Measurements from ENCODE around the gene RHOF.
"Not testable (repeated sequence)": the region's sequence is repeated elsewhere in the genome, so short reads cannot be mapped to it uniquely, and the experiment has no call there.

The RHOF gene

DNA sequence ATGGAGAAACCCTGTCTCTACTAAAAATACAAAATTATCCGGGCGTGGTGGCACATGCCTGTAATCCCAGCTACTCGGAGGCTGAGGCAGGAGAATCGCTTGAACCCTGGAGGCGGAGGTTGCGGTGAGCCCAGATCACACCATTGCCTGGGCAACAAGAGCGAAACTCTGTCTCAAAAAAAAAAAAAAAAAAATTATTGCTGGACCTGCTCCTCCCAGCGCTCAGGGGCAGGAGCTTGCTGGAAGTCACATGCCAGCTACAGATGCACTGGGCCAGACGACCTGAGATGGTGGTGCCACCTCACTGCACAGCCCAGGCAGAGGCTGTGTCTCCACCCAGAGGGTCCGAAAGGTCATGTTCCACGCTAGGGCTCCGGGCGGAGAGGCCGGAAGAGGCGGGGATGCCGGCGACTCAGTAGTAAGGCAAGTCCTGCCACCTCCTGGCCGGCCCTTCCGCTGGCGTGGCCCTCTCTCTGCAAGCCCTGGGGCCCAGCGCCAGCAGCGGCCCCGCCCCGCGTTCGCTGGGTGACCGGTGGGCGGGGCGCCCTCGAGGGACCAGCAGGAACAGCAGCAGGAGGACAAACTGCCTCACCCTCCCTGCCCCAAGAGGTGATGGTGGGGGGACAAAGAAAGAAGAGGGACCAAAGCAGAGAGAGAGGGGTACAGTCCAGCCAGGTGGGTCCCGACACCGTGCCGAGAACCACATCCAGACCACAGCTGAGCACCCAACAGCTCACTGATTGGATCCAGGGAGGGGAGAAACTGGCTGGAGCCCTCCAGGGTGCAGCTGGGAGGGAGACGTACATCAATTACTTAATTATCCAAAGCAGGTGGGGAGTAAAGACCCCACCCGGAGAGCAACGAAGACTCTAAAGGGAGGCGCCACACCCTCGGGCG is 3.6 kb upstream of the RHOF start:
- Mint-ChIP-seq H3K27ac (peak overlapping the region; percentile 28), H3K27me3 (no peaks in the 10 kb centered on the region), H3K36me3 (peaks cover 3% of the 10 kb centered on the region), H3K4me3 (no peak overlapping the region), H3K9me3 (no peaks in the 10 kb centered on the region), H3K4me1 (peaks cover 31% of the 10 kb centered on the region)
- DNase-seq (ENCODE audit: low spot score in 2 of 2) (no peak), ATAC-seq (ENCODE audit: low read depth) (no peak)

DNA sequence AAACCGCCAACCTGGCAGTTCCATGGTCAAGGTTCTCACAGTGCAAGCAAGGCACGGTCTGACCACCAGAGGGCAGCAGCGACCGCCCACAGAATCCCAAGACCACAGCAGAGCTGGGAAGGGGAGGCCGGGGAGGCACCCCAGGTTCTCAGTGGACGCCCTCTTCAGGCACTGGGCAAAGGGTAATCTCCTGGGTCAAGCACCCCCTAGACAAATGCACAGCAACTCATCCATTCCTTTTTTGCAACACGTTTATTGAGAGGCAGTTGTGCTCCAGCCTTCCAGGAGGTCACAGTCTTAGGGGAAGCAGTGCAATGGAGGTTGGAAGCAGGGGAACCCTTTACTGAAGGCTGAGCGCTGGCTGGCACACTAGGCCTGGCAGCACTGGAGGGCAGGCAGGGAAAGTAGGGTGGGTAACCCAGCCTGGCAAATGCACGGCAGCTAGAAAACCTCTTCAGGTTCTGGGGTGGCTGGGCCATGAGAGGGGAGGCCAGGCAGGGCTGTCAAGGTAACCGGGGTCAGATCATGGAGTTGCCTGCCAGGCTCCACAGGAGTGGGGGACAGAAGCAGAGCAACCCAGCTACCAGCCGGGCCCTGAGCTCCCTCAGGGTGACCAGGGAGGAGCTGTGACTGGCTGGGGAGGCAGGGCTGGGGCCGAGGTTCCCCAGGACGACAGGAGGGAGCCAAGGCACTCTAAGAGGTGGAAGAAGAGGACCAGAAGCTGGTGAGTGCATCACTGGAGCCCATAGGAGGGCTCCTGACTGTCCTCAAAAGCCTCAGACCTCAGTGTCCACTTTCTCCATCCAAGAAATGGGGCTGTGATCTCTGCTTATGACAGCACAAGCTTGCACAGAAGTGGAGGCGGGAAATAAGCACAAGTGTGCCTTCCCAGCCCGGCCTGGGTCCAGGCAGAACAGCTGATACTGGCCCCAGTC is 1.8 kb upstream of the RHOF start:
- Mint-ChIP-seq H3K27ac (peak overlapping the region; percentile 87), H3K4me3 (peak overlapping the region; percentile 88), H3K36me3 (peaks cover 6% of the 10 kb centered on the region), H3K9me3 (no peaks in the 10 kb centered on the region), H3K4me1 (peaks cover 37% of the 10 kb centered on the region), H3K27me3 (no peaks in the 10 kb centered on the region)
- DNase-seq (ENCODE audit: low spot score in 2 of 2): peak; percentile 80 to 95
- ATAC-seq (ENCODE audit: low read depth): peak; percentile 15

DNA sequence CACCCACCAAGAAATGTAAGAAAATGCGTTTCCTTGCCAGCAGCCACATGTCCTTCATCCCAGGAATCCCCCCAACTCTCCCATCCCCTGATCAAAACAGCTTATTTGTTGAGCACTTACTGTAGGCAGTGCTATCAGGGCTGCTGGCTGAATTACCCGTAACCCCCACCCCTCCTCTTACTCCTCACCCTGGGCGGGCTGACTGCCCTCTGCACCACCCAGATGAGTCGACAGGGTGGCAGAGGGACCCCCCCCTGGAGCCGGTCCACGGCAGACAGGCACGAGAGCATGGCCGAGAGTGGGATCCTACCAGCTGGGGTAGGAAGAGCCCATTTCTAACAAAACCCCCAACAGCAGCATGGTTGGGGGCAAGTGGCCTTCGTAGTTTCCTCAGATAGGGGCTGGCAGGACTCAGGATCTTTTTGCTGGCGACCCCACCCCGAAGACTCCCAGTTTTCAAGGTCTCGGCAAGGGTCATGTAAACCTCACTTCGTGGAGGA is 1.1 kb upstream of the RHOF start:
- no peaks in the 10 kb centered on the region for H3K27me3 Mint-ChIP-seq
- peaks cover 43% of the 10 kb centered on the region for H3K4me1 Mint-ChIP-seq
- H3K27ac Mint-ChIP-seq: peak overlapping the region; percentile 87
- H3K36me3 Mint-ChIP-seq: peaks cover 6% of the 10 kb centered on the region
- ATAC-seq (ENCODE audit: low read depth) (peak; percentile 4), DNase-seq (ENCODE audit: low spot score in 2 of 2) (no peak)
- H3K4me3 Mint-ChIP-seq: peak overlapping the region; percentile 88
- H3K9me3 Mint-ChIP-seq: no peaks in the 10 kb centered on the region

DNA sequence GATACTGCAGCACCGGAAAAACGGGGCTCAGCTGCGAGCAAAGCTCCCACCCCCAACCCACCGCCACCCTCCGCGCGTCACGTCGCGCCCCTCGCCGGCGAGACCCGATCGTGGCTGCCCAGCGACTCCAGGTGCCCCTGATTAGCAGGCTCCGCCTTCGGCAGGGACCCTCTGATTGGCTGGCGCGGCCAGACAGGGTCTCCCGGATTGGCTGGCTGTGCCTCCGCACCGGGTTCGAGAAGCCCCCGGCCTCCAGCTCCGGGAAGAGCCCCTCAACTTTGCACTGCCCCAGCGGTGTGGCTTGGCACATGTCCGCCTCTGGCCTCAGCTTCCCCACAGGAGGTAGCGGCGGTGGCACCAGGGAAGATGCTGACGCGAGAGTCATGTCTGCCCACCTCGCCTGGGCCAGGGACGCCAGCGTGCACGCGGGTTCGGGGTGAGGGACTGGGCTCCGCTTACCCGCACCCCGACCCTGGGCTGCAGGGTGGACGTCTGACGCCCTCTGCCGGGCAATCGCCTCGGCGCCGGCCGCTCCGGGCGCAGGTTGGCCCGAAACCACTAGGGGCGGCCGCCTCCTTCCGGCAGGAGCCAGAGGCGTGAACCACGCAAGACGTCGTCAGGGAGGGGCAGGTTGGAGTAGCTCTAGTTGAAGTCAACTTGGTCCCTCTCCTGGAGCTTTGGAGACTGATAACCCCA is 498 bp upstream of the RHOF start:
- H3K36me3 Mint-ChIP-seq: peaks cover 6% of the 10 kb centered on the region
- peaks cover 44% of the 10 kb centered on the region for H3K4me1 Mint-ChIP-seq
- H3K4me3 Mint-ChIP-seq: peak overlapping the region; percentile 88
- ATAC-seq (ENCODE audit: low read depth) (peak; percentile 57), DNase-seq (ENCODE audit: low spot score in 2 of 2) (peak; percentile 98 to 99)
- H3K27me3 Mint-ChIP-seq: no peaks in the 10 kb centered on the region
- peak overlapping the region; percentile 87 for H3K27ac Mint-ChIP-seq
- H3K9me3 Mint-ChIP-seq: no peaks in the 10 kb centered on the region

DNA sequence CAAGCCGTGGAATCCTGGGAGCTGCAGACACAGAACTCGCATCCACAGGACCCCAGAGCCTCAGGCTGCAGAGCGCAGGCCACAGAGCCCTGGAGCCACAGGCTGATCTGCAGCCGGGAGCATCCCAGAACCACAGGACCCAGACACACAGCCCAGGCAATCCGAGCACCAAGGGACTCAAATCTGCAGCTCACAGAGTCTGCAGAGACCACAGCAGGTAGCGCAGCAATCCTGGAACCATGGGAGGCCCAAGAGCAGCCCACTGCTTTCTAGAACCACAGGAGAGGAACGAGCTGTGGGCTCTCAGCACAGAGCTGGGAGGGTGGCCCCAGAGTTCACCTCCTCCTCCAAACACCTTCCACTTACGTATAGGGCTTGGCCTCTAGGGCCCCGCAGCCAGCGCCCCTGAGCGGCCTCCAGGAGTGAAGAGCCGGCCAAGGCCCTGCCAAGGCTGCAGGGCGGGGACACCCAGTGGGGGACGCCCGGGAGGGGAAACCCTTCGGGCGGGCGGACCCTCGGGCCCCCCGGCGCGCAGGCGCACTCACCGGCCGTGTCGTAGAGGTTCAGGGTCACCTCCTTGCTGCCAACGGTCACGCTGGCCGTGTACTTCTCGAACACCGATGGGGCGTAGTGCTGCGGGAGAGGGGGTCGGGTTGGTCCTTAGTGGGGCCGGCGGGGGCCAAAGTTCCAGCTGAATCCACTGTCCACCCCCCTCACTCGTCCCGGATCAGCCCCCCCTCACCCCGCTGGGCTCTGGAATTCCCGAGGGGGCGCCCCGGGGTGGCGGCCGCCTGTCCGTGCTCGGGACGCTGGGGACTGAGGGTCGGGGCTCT is 665 bp downstream of the RHOF start:
- DNase-seq (ENCODE audit: low spot score in 2 of 2) (peak; percentile 64 to 66), ATAC-seq (ENCODE audit: low read depth) (peak; percentile 28)
- H3K27me3 Mint-ChIP-seq: no peaks in the 10 kb centered on the region
- H3K4me1 Mint-ChIP-seq: peaks cover 43% of the 10 kb centered on the region
- peak overlapping the region; percentile 87 for H3K27ac Mint-ChIP-seq
- peak overlapping the region; percentile 88 for H3K4me3 Mint-ChIP-seq
- H3K9me3 Mint-ChIP-seq: no peaks in the 10 kb centered on the region
- H3K36me3 Mint-ChIP-seq: peaks cover 6% of the 10 kb centered on the region

DNA sequence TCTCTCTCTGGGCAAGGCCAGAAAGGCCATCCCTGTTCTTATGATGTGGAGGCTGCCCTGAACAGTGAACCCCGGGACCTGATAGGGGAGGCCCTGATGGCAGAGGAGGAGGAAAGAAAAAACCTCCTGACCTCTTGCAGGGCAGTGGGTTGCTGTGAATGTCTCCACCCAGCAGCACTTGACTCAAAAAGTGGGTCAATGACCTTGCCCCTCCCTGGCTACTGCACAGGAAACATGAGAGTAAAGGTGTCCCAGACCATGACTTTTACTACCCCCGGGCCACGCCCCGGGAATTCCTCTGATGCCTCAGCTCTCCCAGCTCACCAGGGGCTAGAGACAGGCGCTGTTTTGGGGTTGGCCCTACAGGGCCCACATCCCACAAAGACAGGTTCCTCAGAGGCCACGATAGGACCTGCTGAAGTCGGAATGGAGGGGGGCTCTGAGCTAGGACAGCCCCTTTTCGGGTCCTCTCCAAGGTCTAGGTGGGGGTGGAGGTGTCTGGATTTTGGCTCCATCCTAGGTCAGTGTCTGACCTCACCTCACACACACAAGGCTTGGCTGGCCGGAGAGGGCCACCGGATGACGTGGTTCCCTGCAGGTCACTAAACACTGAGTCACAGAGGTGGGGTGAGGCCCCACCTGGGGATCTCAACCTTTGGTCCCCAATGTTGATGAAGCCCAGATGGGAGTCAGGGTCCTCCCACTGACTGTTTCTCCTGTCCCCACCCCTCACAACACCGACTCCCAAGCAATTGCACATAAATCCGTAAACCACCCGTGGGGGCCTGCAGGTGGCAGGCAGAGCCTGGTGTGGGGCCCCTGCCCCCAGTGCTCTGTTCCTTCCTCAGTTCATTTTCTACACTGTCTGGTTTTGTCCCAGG is 1.6 kb downstream of the RHOF start:
- no peaks in the 10 kb centered on the region for H3K9me3 Mint-ChIP-seq
- peaks cover 6% of the 10 kb centered on the region for H3K36me3 Mint-ChIP-seq
- ATAC-seq (ENCODE audit: low read depth) (no peak), DNase-seq (ENCODE audit: low spot score in 2 of 2) (no peak)
- H3K27me3 Mint-ChIP-seq: no peaks in the 10 kb centered on the region
- H3K4me1 Mint-ChIP-seq: peaks cover 46% of the 10 kb centered on the region
- peak overlapping the region; percentile 98 for H3K27ac Mint-ChIP-seq
- H3K4me3 Mint-ChIP-seq: peak overlapping the region; percentile 88

DNA sequence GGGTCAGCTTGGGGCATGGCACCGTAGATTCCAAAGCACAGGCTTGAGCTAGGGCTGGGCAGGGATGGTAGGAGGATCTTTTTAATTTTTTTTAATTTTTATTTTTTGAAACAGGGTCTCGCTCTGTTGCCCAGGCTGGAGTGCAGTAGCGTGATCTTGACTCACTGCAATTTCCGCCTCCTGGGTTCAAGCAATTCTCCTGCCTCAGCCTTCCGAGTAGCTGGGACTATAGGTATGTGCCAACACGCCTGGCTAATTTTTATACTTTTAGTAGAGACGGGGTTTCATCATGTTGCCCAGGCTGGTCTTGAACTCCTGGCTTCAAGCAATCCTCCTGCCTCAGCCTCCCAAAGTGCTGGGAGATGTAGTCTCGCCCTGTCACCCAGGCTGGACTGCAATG is 2.7 kb downstream of the RHOF start:
- Mint-ChIP-seq H3K27ac (peak overlapping the region; percentile 98), H3K4me3 (peak overlapping the region; percentile 91), H3K4me1 (peaks cover 52% of the 10 kb centered on the region)
- not testable (repeated sequence) for DNase-seq (ENCODE audit: low spot score in 2 of 2); H3K9me3 Mint-ChIP-seq; ATAC-seq (ENCODE audit: low read depth); H3K36me3 Mint-ChIP-seq; H3K27me3 Mint-ChIP-seq

DNA sequence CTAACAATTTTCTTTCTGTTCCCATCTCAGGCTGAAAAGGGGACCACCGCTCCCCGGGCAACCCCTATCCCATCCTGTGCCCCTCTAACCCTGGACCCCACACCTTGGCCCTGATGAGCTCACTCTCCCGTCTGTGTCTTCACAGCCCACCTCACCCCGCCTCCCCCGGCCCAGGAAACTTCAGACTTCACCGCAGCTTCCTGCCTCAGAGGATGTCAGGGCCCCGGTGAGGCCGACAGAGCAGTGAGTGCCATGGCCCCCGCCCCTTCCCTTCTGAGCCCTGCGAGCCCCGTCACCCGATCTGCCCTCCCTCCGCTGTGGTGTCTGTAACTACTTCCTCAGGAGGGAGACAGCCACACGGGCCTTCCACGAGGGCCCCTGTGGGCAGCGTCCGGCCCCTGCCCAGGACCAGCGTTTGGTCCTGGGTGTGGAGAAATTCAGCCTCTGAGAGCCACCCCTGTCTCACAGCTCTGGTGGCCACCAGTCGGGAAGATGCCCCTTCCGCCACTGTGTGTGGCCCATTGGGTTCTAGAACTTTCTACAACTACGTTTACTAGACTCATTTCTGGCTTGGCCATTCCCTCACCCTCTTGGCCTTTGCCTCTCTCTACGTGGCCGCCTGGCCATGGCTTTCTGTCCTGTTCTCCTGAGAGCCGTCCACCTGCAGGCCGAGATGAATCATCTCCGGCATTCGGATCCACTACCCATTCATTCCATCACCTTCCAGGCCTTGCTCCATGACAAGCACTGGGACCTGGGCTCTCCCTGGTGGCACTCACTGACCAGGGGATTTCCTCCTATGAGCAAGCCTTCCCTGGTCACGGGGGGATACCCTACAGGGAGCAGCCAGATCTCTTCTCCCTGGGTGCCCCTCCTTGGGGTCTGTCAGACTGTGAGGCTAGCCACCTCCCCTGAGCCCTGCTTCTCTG is 3.4 kb downstream of the RHOF start:
- Mint-ChIP-seq H3K27ac (peak overlapping the region; percentile 98), H3K4me1 (peaks cover 50% of the 10 kb centered on the region), H3K36me3 (peaks cover 4% of the 10 kb centered on the region), H3K9me3 (no peaks in the 10 kb centered on the region), H3K4me3 (peak overlapping the region; percentile 91), H3K27me3 (no peaks in the 10 kb centered on the region)
- ATAC-seq (ENCODE audit: low read depth) (peak; percentile 69), DNase-seq (ENCODE audit: low spot score in 2 of 2) (peak; percentile 86 to 90)

DNA sequence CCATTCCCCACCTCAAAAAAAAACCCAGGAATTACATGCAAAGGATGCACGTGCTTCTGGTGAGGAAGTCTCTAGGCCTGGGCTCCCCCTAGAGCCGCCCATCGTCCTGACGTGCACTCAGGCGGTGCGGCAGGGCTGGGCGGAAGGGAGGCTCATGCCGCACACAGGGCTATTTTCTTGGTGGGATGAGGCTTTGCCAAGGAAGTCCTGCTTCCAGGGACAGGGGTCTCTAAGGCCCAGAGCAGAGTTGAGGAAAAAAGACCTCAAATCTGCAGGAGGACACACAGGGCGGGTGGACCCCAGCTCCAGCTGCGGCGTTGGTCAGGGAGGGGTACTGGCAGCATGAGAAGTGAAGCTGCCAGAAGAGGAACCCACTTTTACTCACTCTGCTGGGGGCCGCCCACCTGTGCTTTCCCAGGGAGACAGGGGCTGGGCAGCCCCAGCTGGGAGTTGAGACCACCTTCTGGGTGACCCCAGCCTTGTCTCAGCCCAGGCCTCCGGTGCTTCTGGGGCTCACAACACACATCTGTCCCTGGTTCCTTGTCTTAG is 4.2 kb downstream of the RHOF start:
- no peaks in the 10 kb centered on the region for H3K9me3 Mint-ChIP-seq
- peak; percentile 14 for ATAC-seq (ENCODE audit: low read depth)
- no peaks in the 10 kb centered on the region for H3K27me3 Mint-ChIP-seq
- peaks cover 47% of the 10 kb centered on the region for H3K4me1 Mint-ChIP-seq
- peak overlapping the region; percentile 98 for H3K27ac Mint-ChIP-seq
- peaks cover 3% of the 10 kb centered on the region for H3K36me3 Mint-ChIP-seq
- DNase-seq (ENCODE audit: low spot score in 2 of 2): no peak
- H3K4me3 Mint-ChIP-seq: peak overlapping the region; percentile 91

DNA sequence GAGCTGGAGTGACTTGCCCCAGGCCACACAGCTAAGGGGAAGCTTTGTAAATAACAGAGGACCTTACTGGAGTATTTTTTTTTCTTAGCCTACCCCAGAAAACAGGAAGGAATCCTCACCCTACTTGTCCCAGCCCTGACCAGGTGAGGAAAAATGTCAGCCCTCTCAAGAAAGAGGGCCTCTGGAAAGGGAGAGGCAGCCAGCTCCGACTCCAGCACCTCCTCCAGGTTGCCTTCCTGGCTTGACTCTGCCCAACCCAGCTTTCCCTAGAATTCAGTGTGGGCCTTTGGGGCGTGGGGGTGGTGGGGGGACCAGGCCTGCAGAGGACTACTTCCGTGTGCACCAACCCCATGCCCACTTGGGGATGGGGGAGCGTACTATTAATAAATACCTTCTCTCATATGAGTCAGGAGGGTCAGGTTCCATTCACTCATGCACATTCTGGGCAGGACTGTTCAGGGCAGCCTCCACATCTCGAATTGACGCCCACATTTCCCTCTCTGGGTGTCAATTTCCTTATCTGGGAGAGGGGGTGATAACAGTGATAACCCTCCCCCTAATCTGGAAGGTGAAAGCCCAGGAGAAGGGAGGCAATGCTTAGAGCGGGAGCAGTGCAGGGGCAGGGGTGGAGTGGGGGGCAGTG is 5.2 kb downstream of the RHOF start:
- no peaks in the 10 kb centered on the region for H3K9me3 Mint-ChIP-seq
- H3K4me1 Mint-ChIP-seq: peaks cover 51% of the 10 kb centered on the region
- H3K4me3 Mint-ChIP-seq: peak overlapping the region; percentile 91
- DNase-seq (ENCODE audit: low spot score in 2 of 2) (no peak), ATAC-seq (ENCODE audit: low read depth) (no peak)
- peaks cover 5% of the 10 kb centered on the region for H3K36me3 Mint-ChIP-seq
- H3K27ac Mint-ChIP-seq: peak overlapping the region; percentile 98
- H3K27me3 Mint-ChIP-seq: no peaks in the 10 kb centered on the region
